GM18867 (cell line): ENCODE measurements around the gene ONECUT1.
"Not testable (repeated sequence)": the region's sequence is repeated elsewhere in the genome, so short reads cannot be mapped to it uniquely, and the experiment has no call there.

ENCODE experiments used
- ATAC-seq: cut with Tn5 transposase; IDR thresholded peaks from one replicate; pipeline ENCODE4 v1.9.1; 2021; ENCODE audit warnings: mild to moderate bottlenecking, moderate library complexity; ENCODE audit not compliant: unreplicated experiment

ONECUT1 gene

GRCh38 chr15:52790169-52790708, at the start of gene ONECUT1:
Gene ONECUT1, minus strand, starts transcription at chr15:52790336. Its CDS starts 452 bp downstream, at chr15:52789884.
- ATAC-seq = peak; percentile 77

DNA sequence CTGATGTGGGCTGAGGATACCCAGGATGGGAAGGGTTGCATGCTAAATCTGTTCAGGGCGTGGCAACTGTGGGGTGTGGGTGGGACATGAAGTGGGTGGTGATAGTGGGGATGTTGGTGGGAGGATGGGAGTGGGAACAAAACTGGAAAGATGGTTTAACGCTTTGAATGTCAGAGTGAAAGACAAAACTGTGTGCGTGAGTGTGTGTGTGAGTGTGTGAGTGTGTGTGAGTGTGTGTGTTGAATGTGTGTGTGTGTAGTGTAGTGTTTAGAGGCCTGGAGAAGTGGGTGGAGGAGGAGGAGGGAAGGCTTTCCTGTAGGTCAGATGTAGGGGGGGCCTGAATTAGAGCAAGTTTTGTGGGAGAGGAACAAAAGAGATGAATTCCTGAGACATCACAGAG, 44.2 kb upstream of the ONECUT1 start:
- ATAC-seq = no peak

DNA sequence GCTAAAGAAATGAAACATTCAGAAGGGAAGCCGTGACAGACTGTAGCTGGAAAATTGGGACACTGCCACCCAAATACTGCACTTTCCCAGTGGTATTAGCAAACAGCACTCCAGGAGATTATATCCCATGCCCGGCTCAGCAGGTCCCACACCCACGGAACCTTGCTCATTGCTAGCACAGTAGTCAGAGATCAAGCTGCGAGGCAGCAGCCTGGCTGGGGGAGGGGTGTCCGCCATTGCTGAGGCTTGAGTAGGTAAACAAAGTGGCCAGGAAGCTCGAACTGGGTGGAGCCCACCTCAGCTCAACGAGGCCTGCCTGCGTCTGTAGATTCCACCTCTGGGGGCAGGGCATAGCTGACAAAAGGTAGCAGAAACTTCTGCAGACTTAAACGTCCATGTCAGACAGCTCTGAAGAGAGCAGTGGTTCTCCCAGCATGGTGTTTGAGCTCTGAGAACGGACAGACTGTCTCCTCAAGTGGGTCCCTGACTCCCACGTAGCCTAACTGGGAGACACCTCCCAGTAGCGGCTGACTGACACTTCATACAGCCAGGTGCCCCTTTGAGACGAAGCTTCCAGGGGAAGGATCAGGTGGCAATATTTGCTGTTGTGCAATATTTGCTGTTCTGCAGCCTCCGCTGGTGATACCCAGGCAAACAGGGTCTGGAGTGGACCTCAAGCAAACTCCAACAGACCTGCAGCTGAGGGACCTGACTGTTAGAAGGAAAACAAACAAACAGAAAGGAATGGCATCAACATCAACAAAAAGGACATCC, 34.2 kb upstream of the ONECUT1 start:
- not testable (repeated sequence) for ATAC-seq

GRCh38 chr15:52822475-52822874, 32.3 kb upstream of the ONECUT1 start:
- ATAC-seq = no peak

DNA sequence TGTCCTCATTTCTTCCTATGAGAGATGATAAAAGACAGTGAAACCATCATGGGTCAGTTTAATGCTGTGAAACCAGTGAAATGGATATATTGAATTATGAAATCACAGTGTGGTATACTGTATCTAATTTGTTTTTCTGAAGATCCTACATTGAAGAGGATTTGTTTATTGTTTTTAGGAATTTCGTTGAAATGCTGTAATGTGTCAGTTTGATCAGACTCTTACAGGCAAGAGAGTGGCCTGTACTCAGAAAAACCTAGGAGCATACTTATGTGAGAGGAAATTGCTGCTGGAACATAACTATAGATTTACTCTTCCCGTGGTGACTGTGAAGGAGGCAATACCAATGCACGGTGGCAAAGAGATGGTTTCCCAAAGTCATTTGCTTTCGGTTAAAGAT, 29.1 kb upstream of the ONECUT1 start:
- no peak for ATAC-seq

DNA sequence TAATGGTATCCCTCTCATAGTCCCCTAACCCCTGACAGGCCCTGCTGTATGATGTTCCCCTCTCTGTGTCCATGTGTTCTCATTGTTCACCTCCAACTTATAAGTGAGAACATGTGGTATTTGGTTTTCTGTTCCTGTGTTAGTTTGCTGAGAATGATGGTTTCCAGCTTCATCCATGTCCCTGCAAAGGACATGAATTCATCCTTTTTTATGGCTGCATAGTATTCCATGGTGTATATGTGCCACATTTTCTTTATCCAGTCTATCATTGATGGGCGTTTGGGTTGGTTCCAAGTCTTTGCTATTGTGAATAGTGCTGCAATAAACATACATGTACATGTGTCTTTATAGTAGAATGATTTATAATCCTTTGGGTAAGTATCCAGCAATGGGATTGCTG, 25.8 kb upstream of the ONECUT1 start:
- ATAC-seq = not testable (repeated sequence)

DNA sequence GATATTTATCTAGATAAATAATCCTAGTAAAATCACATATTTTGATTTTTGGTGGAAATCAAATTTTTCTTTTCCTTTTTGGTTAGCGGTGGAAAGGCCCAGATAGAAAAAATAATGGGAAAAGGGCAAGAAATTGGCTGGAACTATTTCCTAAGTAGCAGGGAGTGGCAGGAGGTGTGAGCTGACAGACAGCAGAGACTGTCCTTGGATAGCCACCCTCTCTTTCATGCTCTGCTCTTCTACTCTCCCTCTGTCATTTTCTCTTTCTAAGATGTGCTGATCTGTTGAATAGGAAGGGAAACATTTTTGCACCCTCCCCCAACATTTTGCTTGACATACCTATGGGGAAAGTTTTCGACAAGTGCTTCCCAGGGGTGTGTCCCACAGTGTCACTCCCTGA, 18.9 kb upstream of the ONECUT1 start:
- ATAC-seq = no peak

DNA sequence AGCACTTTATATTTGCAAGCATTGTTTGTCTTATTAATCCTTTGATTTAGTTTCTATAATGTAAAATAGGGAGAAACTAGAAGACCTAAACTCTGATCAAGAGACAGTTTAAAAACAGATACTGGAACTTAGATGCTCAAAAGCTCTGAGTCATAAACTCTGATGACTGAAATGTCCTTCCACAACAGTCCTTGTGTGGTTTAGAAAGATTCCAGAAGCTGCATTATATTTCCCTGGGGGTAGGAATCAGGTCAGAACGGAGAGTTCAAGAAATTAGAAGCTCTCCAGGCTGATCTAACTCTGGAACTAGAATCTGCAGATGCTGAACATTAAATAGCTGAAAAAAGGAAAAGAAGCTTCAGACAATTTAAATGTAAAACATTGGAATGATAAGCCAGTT, 18.3 kb upstream of the ONECUT1 start:
- no peak for ATAC-seq

- ATAC-seq = no peak
Observed at GRCh38 chr15:52806284-52806655, 16.1 kb upstream of the ONECUT1 start.

- no peak for ATAC-seq
Observed at GRCh38 chr15:52805351-52806283, 15.5 kb upstream of the ONECUT1 start.

GRCh38 chr15:52804526-52805081, 14.5 kb upstream of the ONECUT1 start:
- ATAC-seq = no peak

GRCh38 chr15:52803467-52804306, 13.6 kb upstream of the ONECUT1 start:
- ATAC-seq = no peak

DNA sequence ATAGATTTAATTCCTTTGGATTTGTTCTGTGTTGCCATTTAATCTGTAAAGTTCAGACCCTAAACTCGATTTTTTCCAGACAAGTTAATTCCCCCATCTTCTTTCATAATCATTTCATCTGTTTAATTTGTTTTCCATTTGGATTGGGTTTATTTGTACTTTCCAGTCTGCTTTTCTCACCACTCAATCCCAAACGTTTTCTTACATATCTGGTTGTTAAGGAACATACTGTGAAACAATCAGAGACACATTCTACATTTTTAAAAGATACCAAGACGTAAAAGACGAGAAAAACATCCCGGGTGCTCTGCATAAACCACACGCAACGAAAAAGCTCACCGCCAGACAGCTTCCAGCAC, 13.0 kb upstream of the ONECUT1 start:
- no peak for ATAC-seq

GRCh38 chr15:52802110-52802509, 12.0 kb upstream of the ONECUT1 start:
- ATAC-seq = no peak

DNA sequence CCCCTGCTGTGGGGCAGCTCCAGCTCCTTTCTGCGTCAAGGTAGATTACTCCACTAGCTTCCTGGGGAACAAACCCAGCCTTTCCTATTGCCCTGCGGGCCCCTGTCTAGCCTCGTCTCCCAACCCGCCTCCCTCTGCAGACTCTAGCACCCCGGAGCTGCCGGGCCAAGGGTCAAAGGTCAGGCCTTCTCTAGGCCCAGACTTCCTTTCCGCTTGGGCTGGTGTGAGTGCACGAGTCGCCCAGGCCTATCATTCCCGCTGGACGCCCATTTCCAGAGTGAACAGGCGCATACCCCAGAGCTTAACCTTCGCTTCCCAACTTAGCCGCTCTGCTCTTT, 11.6 kb upstream of the ONECUT1 start:
- no peak for ATAC-seq

GRCh38 chr15:52800828-52801747, 11.0 kb upstream of the ONECUT1 start:
- ATAC-seq = no peak

- no peak for ATAC-seq
Observed at GRCh38 chr15:52799145-52799811, 9.1 kb upstream of the ONECUT1 start.

- ATAC-seq = no peak
Observed at GRCh38 chr15:52798529-52799101, 8.5 kb upstream of the ONECUT1 start.
